ENCODE measurements around the gene C15orf62. TPM values are rescaled to one million over a fixed set of nuclear protein-coding genes. Genes with fewer than 3 reads are reported as not detected.

Gene C15orf62
- total and polyA plus RNA-seq, 2 donors from 2014 or later = 0.47 to 1.4 TPM

GRCh38 chr15:40743921-40744814, 25.6 kb upstream of the C15orf62 start:
- intact Hi-C loops (cut with DNase I) = no loop called here

GRCh38 chr15:40744815-40745152, 25.0 kb upstream of the C15orf62 start:
- no peak for DNase-seq

More at GRCh38 chr15:40743921-40744814, 25.6 kb upstream of the C15orf62 start:
- Histone ChIP-seq H3K27me3 (ENCODE audit: control insufficient read depth, insufficient read depth, low read length) (no peaks in the 10 kb centered on the region), H3K9me3 (ENCODE audit: control insufficient read depth in 2 of 3, insufficient read depth in 1 of 3, low read length in 3 of 3) (no peaks in the 10 kb centered on the region), H3K27ac (ENCODE audit: low read depth in 2 of 2, low read length in 2 of 2) (no peak overlapping the region), H3K36me3 (ENCODE audit: control insufficient read depth in 2 of 3, insufficient read depth in 3 of 3, low read length in 3 of 3) (peaks cover 0 to 37% (median 20%) of the 10 kb centered on the region in 3 donors), H3K4me1 (ENCODE audit: control insufficient read depth in 2 of 3, insufficient read depth in 2 of 3, low read depth in 1 of 3, low read length in 3 of 3) (no peaks in the 10 kb centered on the region), H3K4me3 (ENCODE audit: low read length in 3 of 3) (no peak overlapping the region), H3K9ac (ENCODE audit: low read length in 3 of 3) (no peak overlapping the region)
- TF ChIP-seq CTCF (IDR thresholded peaks at IDR 0.05; ENCODE audit: borderline replicate concordance, extremely low read depth, insufficient read depth) = no peak
- FAIRE-seq = no peak
- no peak for DNase-seq

GRCh38 chr15:40746916-40747418, 22.8 kb upstream of the C15orf62 start:
- TF ChIP-seq CTCF (IDR thresholded peaks at IDR 0.05; ENCODE audit: borderline replicate concordance, extremely low read depth, insufficient read depth) = no peak
- Histone ChIP-seq H3K9me3 (ENCODE audit: control insufficient read depth in 2 of 3, insufficient read depth in 1 of 3, low read length in 3 of 3) (no peaks in the 10 kb centered on the region), H3K4me3 (ENCODE audit: low read length in 3 of 3) (no peak overlapping the region), H3K4me1 (ENCODE audit: control insufficient read depth in 2 of 3, insufficient read depth in 2 of 3, low read depth in 1 of 3, low read length in 3 of 3) (no peaks in the 10 kb centered on the region), H3K36me3 (ENCODE audit: control insufficient read depth in 2 of 3, insufficient read depth in 3 of 3, low read length in 3 of 3) (peaks cover 6 to 38% (median 30%) of the 10 kb centered on the region in 3 donors), H3K9ac (ENCODE audit: low read length in 3 of 3) (no peak overlapping the region), H3K27ac (ENCODE audit: low read depth in 2 of 2, low read length in 2 of 2) (no peak overlapping the region), H3K27me3 (ENCODE audit: control insufficient read depth, insufficient read depth, low read length) (no peaks in the 10 kb centered on the region)
- DNase-seq (no peak), FAIRE-seq (no peak)
- intact Hi-C loops (cut with DNase I) = no loop called here

More at GRCh38 chr15:40744815-40745152, 25.0 kb upstream of the C15orf62 start:
- intact Hi-C loops (cut with DNase I) = no loop called here
- H3K4me3 ChIP-seq (ENCODE audit: low read length in 3 of 3) = no peak overlapping the region
- peaks cover 0 to 33% (median 17%) of the 10 kb centered on the region in 3 donors for H3K36me3 ChIP-seq (ENCODE audit: control insufficient read depth in 2 of 3, insufficient read depth in 3 of 3, low read length in 3 of 3)
- TF ChIP-seq CTCF (IDR thresholded peaks at IDR 0.05; ENCODE audit: borderline replicate concordance, extremely low read depth, insufficient read depth) = no peak
- no peak overlapping the region for H3K9ac ChIP-seq (ENCODE audit: low read length in 3 of 3)
- H3K27me3 ChIP-seq (ENCODE audit: control insufficient read depth, insufficient read depth, low read length) = no peaks in the 10 kb centered on the region
- H3K27ac ChIP-seq (ENCODE audit: low read depth in 2 of 2, low read length in 2 of 2) = no peak overlapping the region
- FAIRE-seq = no peak
- H3K4me1 ChIP-seq (ENCODE audit: control insufficient read depth in 2 of 3, insufficient read depth in 2 of 3, low read depth in 1 of 3, low read length in 3 of 3) = no peaks in the 10 kb centered on the region
- no peaks in the 10 kb centered on the region for H3K9me3 ChIP-seq (ENCODE audit: control insufficient read depth in 2 of 3, insufficient read depth in 1 of 3, low read length in 3 of 3)

Data from kidney (tissue), 14 donors.